ENCODE results near the gene RFC3. TPM values are rescaled to one million over a fixed set of nuclear protein-coding genes. Genes with fewer than 3 reads are reported as not detected.

The RFC3 gene
- total and polyA plus RNA-seq, 4 donors: 6.3 to 16.5 (median 8.5) TPM

DNA sequence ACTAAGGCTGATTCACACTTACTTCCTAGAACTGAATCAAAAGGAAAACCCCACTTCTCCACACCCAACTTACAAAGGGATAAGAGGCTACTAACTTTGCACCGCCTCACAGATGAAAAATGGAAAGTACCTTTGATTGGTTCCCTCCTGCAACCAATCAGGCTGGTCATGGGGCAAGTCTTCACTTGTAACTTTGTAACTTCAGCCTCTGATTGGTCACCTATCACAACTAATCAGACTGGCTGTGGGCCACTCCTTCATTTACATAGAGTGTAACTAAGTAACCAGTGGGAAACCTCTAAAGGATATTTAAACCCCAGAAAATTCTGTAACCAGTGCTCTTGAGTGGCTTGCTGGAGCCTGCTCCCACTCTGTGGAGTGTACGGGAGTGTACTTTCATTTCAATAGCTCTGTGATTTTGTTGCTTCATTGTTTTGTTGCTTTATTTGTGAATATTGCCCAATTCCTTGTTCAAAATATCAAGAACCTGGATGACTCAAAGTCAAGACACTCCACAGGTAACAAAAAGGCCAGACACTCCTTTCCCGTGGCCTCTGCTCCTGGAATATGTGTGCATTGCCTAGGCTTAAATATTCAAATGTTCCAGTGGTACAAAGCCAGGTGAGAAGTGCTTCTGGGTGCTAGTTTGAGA lies 50.5 kb downstream of the RFC3 start:
- ATAC-seq (ENCODE audit: insufficient read depth, low FRiP score) (no peak), DNase-seq (no peak)
- no peaks in the 10 kb centered on the region for H3K36me3 ChIP-seq (ENCODE audit: control insufficient read depth in 4 of 4, insufficient read depth in 4 of 4, low read length in 4 of 4)
- TF ChIP-seq, protein P1, sequence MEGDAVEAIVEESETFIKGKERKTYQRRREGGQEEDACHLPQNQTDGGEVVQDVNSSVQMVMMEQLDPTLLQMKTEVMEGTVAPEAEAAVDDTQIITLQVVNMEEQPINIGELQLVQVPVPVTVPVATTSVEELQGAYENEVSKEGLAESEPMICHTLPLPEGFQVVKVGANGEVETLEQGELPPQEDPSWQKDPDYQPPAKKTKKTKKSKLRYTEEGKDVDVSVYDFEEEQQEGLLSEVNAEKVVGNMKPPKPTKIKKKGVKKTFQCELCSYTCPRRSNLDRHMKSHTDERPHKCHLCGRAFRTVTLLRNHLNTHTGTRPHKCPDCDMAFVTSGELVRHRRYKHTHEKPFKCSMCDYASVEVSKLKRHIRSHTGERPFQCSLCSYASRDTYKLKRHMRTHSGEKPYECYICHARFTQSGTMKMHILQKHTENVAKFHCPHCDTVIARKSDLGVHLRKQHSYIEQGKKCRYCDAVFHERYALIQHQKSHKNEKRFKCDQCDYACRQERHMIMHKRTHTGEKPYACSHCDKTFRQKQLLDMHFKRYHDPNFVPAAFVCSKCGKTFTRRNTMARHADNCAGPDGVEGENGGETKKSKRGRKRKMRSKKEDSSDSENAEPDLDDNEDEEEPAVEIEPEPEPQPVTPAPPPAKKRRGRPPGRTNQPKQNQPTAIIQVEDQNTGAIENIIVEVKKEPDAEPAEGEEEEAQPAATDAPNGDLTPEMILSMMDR (IDR thresholded peaks at IDR 0.05; ENCODE audit: control extremely low read depth, extremely low read depth): no peak
- no peaks in the 10 kb centered on the region for H3K27me3 ChIP-seq (ENCODE audit: control insufficient read depth in 3 of 3, insufficient read depth in 3 of 3, low read length in 2 of 3)
- no peak overlapping the region for H3K9ac ChIP-seq (ENCODE audit: insufficient read depth in 1 of 2, low read length in 2 of 2)
- peaks cover 0 to 5% (median 0%) of the 10 kb centered on the region in 4 donors for H3K9me3 ChIP-seq (ENCODE audit: control insufficient read depth in 4 of 4, insufficient read depth in 3 of 4, low read length in 3 of 4)
- no peak overlapping the region for H3K4me3 ChIP-seq
- H3K27ac ChIP-seq (ENCODE audit: low read depth in 1 of 2, low read length in 1 of 2): no peak overlapping the region
- 81 to 97% methylated on average over 3 of the region's 3 CpGs for WGBS, 2 donors
- H3K4me1 ChIP-seq (ENCODE audit: control insufficient read depth in 5 of 5, insufficient read depth in 5 of 5, low read length in 5 of 5): peaks cover 0 to 1% (median 0%) of the 10 kb centered on the region in 5 donors

DNA sequence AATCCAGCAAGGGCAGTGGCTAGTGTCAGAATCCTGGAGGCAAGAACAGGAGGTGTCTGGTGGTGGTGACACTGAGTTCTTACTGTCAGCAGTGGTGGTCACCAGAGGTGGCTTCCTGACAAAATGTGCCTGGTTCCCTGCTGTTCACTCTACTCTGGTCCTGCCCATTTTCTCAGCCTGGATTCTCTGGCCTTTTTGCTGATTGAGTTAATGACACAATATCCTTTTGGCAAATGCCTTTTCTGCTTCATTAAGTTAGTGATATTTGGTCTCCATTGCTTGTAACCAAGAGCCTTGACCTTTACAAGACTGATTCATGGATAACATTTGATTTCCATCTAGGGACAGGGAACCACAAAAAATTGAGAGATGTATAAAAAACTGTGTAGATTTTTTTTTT lies 51.1 kb downstream of the RFC3 start:
- DNase-seq: no peak
- ATAC-seq (ENCODE audit: insufficient read depth, low FRiP score): no peak
- H3K27ac ChIP-seq (ENCODE audit: low read depth in 1 of 2, low read length in 1 of 2): no peak overlapping the region
- H3K4me3 ChIP-seq: no peak overlapping the region
- H3K4me1 ChIP-seq (ENCODE audit: control insufficient read depth in 5 of 5, insufficient read depth in 5 of 5, low read length in 5 of 5): peaks cover 0 to under 1% (median 0%) of the 10 kb centered on the region in 5 donors
- H3K36me3 ChIP-seq (ENCODE audit: control insufficient read depth in 4 of 4, insufficient read depth in 4 of 4, low read length in 4 of 4): no peaks in the 10 kb centered on the region
- no peak overlapping the region for H3K9ac ChIP-seq (ENCODE audit: insufficient read depth in 1 of 2, low read length in 2 of 2)
- H3K9me3 ChIP-seq (ENCODE audit: control insufficient read depth in 4 of 4, insufficient read depth in 3 of 4, low read length in 3 of 4): peaks cover 0 to 5% (median 0%) of the 10 kb centered on the region in 4 donors
- no peaks in the 10 kb centered on the region for H3K27me3 ChIP-seq (ENCODE audit: control insufficient read depth in 3 of 3, insufficient read depth in 3 of 3, low read length in 2 of 3)
- TF ChIP-seq, protein P1 (IDR thresholded peaks at IDR 0.05; ENCODE audit: control extremely low read depth, extremely low read depth): no peak

DNA sequence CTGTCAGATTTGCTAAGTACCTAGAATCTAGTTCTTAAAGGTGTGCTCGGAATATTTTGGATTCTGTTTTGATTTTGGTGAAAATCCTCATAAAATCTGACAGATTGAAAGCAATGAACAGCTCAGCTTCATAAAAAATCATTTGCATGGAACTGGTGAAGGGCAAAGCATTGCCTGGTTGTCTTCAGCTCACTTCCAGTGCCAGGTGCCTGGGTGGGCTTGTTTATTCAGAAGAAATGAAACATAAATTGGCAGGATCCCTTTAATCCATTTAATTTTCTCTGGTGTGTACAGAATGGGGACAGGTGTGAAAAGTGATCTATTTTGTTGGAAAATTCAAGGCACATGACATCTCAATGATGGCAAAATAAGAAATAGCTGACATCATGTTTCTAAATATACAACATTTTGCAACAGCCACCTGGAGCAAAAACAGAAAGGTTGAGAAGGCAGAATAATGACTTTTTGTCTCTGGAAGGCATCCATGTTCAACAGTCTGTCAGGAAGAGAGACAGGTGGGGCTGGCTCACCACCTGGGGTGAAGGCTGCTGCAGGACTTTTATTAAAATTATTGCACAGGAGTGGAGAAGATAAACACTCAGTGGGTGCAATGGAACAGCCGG lies 52.2 kb downstream of the RFC3 start:
- DNase-seq: no peak
- no peak overlapping the region for H3K9ac ChIP-seq (ENCODE audit: insufficient read depth in 1 of 2, low read length in 2 of 2)
- no peak for ATAC-seq (ENCODE audit: insufficient read depth, low FRiP score)
- H3K36me3 ChIP-seq (ENCODE audit: control insufficient read depth in 4 of 4, insufficient read depth in 4 of 4, low read length in 4 of 4): no peaks in the 10 kb centered on the region
- no peak overlapping the region for H3K27ac ChIP-seq (ENCODE audit: low read depth in 1 of 2, low read length in 1 of 2)
- H3K27me3 ChIP-seq (ENCODE audit: control insufficient read depth in 3 of 3, insufficient read depth in 3 of 3, low read length in 2 of 3): no peaks in the 10 kb centered on the region
- H3K4me3 ChIP-seq: no peak overlapping the region
- peaks cover 0 to 5% (median 0%) of the 10 kb centered on the region in 4 donors for H3K9me3 ChIP-seq (ENCODE audit: control insufficient read depth in 4 of 4, insufficient read depth in 3 of 4, low read length in 3 of 4)
- TF ChIP-seq, protein P1 (IDR thresholded peaks at IDR 0.05; ENCODE audit: control extremely low read depth, extremely low read depth): no peak
- 87 to 94% methylated on average over 2 of the region's 2 CpGs for WGBS, 2 donors
- H3K4me1 ChIP-seq (ENCODE audit: control insufficient read depth in 5 of 5, insufficient read depth in 5 of 5, low read length in 5 of 5): no peaks in the 10 kb centered on the region

Measured in lung (tissue), 12 donors.